PC-3 (cell line): ENCODE measurements around the gene PEPD. TPM values are rescaled to one million over a fixed set of nuclear protein-coding genes. Genes with fewer than 3 reads are reported as not detected.

Source experiments
- ATAC-seq: fragments of 200-7000 bp; cut with Tn5 transposase; 2 replicates; pipeline ENCODE4 v1.9.1; 2020; ENCODE audit warnings: mild to moderate bottlenecking, moderate library complexity
- BruUV-seq: library from RNA; stranded (reverse); fragments of 400-500 nt; replicated peaks from 2 replicates; lab custom pipeline; 2021; lab: Mats Ljungman, UMichigan
- CTCF ChIA-PET: fragments of 300-600 bp; sonication (Branson Sonifier 250); formaldehyde crosslinking; loops from one replicate; lab custom pipeline; 2022; ENCODE audit warnings: antibody characterized with exemption; lab: Charles Lee
- POLR2A ChIA-PET: fragments of 300-600 bp; sonication (Branson Sonifier 250); formaldehyde crosslinking; loops from one replicate; lab custom pipeline; 2022; ENCODE audit warnings: antibody characterized with exemption; ENCODE audit not compliant: unreplicated experiment; lab: Charles Lee
- DNase-seq: peaks from one replicate; pipeline ENCODE4 v3.0.0-alpha.2; 2015
- H2AFZ ChIP-seq: fragments of 300-600 bp; sonication (generic); 2 replicates; pipeline ENCODE4 v1.6.0; 2016; ENCODE audit warnings: antibody characterized with exemption, low read length
- H3F3A ChIP-seq: fragments of 300-600 bp; sonication (generic); one replicate; pipeline ENCODE4 v1.6.0; 2017; ENCODE audit warnings: antibody characterized with exemption, low read length, control low read depth, mild to moderate bottlenecking; ENCODE audit not compliant: unreplicated experiment
- H3K27ac ChIP-seq: fragments of 300-600 bp; sonication (generic); 2 replicates; pipeline ENCODE4 v1.5.1; 2016; ENCODE audit warnings: mild to moderate bottlenecking, low read length
- H3K27me3 ChIP-seq: fragments of 300-600 bp; sonication (generic); 2 replicates; pipeline ENCODE4 v1.6.1; 2016; ENCODE audit warnings: low read length, mixed read lengths
- H3K36me3 ChIP-seq: fragments of 300-600 bp; sonication (generic); 2 replicates; pipeline ENCODE4 v1.6.1; 2016; ENCODE audit warnings: low read depth, mixed run types, low read length, mixed read lengths
- H3K4me1 ChIP-seq: fragments of 300-600 bp; sonication (generic); 2 replicates; pipeline ENCODE4 v1.5.1; 2016; ENCODE audit warnings: low read length; ENCODE audit not compliant: insufficient read depth
- H3K4me2 ChIP-seq: fragments of 300-600 bp; sonication (generic); 2 replicates; pipeline ENCODE4 v1.6.0; 2016; ENCODE audit warnings: low read length
- H3K4me3 ChIP-seq: fragments of 300-600 bp; sonication (generic); 2 replicates; pipeline ENCODE4 v1.5.1; 2016; ENCODE audit warnings: mild to moderate bottlenecking, low read length, mixed read lengths
- H3K79me2 ChIP-seq: fragments of 300-600 bp; sonication (generic); 2 replicates; pipeline ENCODE4 v1.6.1; 2017; ENCODE audit warnings: low read length, mixed read lengths
- H3K9ac ChIP-seq: fragments of 300-600 bp; sonication (generic); 2 replicates; pipeline ENCODE4 v1.6.0; 2016; ENCODE audit warnings: mild to moderate bottlenecking, low read length
- H3K9me2 ChIP-seq: fragments of 300-600 bp; sonication (generic); replicated peaks from 2 replicates; pipeline ENCODE4 v1.6.1; 2016; ENCODE audit warnings: mixed run types, low read length, mixed read lengths
- H3K9me3 ChIP-seq: fragments of 300-600 bp; sonication (generic); 2 replicates; pipeline ENCODE4 v1.6.1; 2016; ENCODE audit warnings: low read length, mixed read lengths
- H4K20me1 ChIP-seq: fragments of 300-600 bp; sonication (generic); 2 replicates; pipeline ENCODE4 v1.6.1; 2016; ENCODE audit warnings: low read length, mixed read lengths
- EZH2 ChIP-seq: fragments of 300-600 bp; sonication (generic); IDR thresholded peaks from one replicate; pipeline ENCODE4 v1.6.1; 2017; ENCODE audit warnings: antibody characterized with exemption, mild to moderate bottlenecking, low read length; ENCODE audit not compliant: unreplicated experiment
- EZH2phosphoT487 ChIP-seq: fragments of 300-600 bp; sonication (generic); IDR thresholded peaks from 2 replicates; pipeline ENCODE4 v1.6.1; 2018; ENCODE audit warnings: mild to moderate bottlenecking, antibody characterized with exemption, low read length, borderline replicate concordance
- intact Hi-C: fragments of 100-400 bp; cut with micrococcal nuclease; formaldehyde crosslinking; loops from 2 replicates; pipeline ENCODE4 v1.9.0; 2023
- total RNA-seq: library from RNA; depleted of rRNA; stranded (reverse); fragments of >200 nt; gene quantifications from 2 replicates; pipeline ENCODE4 v1.2.3, GENCODE V29; 2014
- TF ChIP-seq, protein P1 (sequence below): fragments of 300-600 bp; sonication (generic); conservative IDR thresholded peaks from 2 replicates; pipeline ENCODE4 v1.5.1; 2017; ENCODE audit warnings: antibody characterized with exemption, low read depth, mild to moderate bottlenecking, low read length

The PEPD gene
- total RNA-seq, 1 experiment from 2014 or later = 53.4 TPM

- intact Hi-C loops = no loop called here
Measured at GRCh38 chr19:33512580-33513137, 8.9 kb downstream of the PEPD start.

DNA sequence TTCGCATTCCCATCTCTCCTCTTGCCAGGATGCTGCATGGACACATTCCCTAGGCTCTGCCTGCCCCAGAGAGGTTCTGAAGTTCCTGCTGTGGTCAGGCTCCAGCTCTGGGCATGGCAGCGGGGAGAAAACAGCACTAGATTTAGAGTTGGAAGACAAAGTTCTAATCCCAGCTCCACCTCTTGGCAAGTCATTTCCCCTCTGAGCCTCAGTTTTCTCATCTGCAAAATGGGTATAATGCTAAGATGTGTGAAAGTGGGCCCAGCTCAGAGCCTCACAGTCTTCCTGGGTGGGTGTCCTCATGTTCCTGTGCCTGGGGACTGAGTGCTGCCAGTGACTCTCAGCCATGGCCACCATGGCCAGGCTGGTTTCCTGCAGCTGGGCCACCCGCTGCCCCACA is 9.6 kb downstream of the PEPD start:
- H3K9me2 ChIP-seq = no peaks in the 10 kb centered on the region
- peaks cover 19% of the 10 kb centered on the region for H3K4me1 ChIP-seq
- no peak for DNase-seq
- no peak for TF ChIP-seq EZH2phosphoT487
- TF ChIP-seq EZH2 = no peak
- TF ChIP-seq, protein P1, sequence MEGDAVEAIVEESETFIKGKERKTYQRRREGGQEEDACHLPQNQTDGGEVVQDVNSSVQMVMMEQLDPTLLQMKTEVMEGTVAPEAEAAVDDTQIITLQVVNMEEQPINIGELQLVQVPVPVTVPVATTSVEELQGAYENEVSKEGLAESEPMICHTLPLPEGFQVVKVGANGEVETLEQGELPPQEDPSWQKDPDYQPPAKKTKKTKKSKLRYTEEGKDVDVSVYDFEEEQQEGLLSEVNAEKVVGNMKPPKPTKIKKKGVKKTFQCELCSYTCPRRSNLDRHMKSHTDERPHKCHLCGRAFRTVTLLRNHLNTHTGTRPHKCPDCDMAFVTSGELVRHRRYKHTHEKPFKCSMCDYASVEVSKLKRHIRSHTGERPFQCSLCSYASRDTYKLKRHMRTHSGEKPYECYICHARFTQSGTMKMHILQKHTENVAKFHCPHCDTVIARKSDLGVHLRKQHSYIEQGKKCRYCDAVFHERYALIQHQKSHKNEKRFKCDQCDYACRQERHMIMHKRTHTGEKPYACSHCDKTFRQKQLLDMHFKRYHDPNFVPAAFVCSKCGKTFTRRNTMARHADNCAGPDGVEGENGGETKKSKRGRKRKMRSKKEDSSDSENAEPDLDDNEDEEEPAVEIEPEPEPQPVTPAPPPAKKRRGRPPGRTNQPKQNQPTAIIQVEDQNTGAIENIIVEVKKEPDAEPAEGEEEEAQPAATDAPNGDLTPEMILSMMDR = no peak
- no peak overlapping the region for H2AFZ ChIP-seq
- no peaks in the 10 kb centered on the region for H4K20me1 ChIP-seq
- H3K79me2 ChIP-seq = no peaks in the 10 kb centered on the region
- no peak overlapping the region for H3K4me2 ChIP-seq
- H3K27me3 ChIP-seq = no peaks in the 10 kb centered on the region
- no peak overlapping the region for H3K27ac ChIP-seq
- H3K36me3 ChIP-seq = no peaks in the 10 kb centered on the region
- no peak overlapping the region for H3K9ac ChIP-seq
- CTCF ChIA-PET = no interaction called here
- no peak overlapping the region for H3K4me3 ChIP-seq
- no peaks in the 10 kb centered on the region for H3F3A ChIP-seq
- ATAC-seq = no peak
- no peaks in the 10 kb centered on the region for H3K9me3 ChIP-seq
- BruUV-seq = no TSS peak
- POLR2A ChIA-PET = no interaction called here
- intact Hi-C loops = no loop called here

More at GRCh38 chr19:33512580-33513137, 8.9 kb downstream of the PEPD start:
- ChIA-PET POLR2A (no interaction called here), CTCF (no interaction called here)
- Histone ChIP-seq H4K20me1 (no peaks in the 10 kb centered on the region), H3K4me1 (peaks cover 13% of the 10 kb centered on the region), H3K9me2 (no peaks in the 10 kb centered on the region), H2AFZ (no peak overlapping the region), H3K9me3 (no peaks in the 10 kb centered on the region), H3K27ac (no peak overlapping the region), H3K4me3 (no peak overlapping the region), H3K79me2 (no peaks in the 10 kb centered on the region), H3K4me2 (no peak overlapping the region), H3K36me3 (no peaks in the 10 kb centered on the region), H3K9ac (no peak overlapping the region), H3K27me3 (no peaks in the 10 kb centered on the region), H3F3A (no peaks in the 10 kb centered on the region)
- no TSS peak for BruUV-seq
- TF ChIP-seq, protein P1 = no peak
- no peak for TF ChIP-seq EZH2phosphoT487
- TF ChIP-seq EZH2 = no peak
- DNase-seq (no peak), ATAC-seq (no peak)

- H3K4me2 ChIP-seq = no peak overlapping the region
- no peaks in the 10 kb centered on the region for H3K9me3 ChIP-seq
- POLR2A ChIA-PET = no interaction called here
- peaks cover 19% of the 10 kb centered on the region for H3K4me1 ChIP-seq
- no peak overlapping the region for H3K4me3 ChIP-seq
- H4K20me1 ChIP-seq = no peaks in the 10 kb centered on the region
- no peak for DNase-seq
- no peaks in the 10 kb centered on the region for H3K9me2 ChIP-seq
- H3K27ac ChIP-seq = no peak overlapping the region
- CTCF ChIA-PET = no interaction called here
- TF ChIP-seq, protein P1 = no peak
- TF ChIP-seq EZH2 (no peak), EZH2phosphoT487 (no peak)
- H3K79me2 ChIP-seq = no peaks in the 10 kb centered on the region
- ATAC-seq = no peak
- BruUV-seq = no TSS peak
- intact Hi-C loops = no loop called here
- H3K36me3 ChIP-seq = no peaks in the 10 kb centered on the region
- no peaks in the 10 kb centered on the region for H3K27me3 ChIP-seq
- no peak overlapping the region for H3K9ac ChIP-seq
- H2AFZ ChIP-seq = no peak overlapping the region
- no peaks in the 10 kb centered on the region for H3F3A ChIP-seq
Measured at GRCh38 chr19:33511346-33511745, 10.2 kb downstream of the PEPD start.
